Measurements from ENCODE around the gene GIT1. TPM values are rescaled to one million over a fixed set of nuclear protein-coding genes. Genes with fewer than 3 reads are reported as not detected.

GIT1 gene
- total RNA-seq, 6 experiments from 2014 or later = 24.1 to 29.7 (median 28.7) TPM

DNA sequence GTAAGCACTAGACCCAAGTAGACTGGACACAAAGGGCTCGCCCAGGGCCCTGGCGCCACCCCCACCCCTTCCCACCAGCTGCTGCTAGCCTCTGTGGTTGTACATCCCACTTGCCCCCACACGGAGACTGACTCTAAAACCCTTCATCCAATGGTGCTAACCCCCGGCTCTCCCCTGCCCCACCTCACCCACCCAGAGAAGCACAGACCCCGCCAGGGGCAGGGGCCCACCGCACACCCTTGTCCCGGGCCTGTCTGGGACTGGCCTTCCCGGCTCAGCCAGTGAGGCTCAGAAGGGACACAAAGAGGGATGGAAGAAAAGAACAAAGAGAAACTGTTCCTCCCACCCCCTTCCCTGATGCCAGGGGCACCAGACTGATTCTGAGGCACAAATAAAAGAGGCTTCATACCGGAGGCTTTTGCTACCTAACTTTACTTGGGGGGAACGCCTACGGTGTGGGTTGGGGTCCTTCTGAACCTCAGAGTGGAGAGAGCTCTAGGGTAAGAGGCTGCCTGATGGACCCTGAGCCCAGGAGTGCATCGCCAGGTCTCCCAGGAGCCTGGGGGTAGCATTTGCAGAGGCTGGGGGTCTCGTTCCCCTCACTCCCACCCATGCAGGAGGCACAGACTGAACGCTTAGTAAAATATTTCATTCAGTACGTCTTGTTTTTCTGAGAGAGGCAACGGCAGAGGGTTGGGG is 25.1 kb upstream of the GIT1 start:
- Mint-ChIP-seq H3K4me1 (ENCODE audit: low read depth) (peaks cover 32% of the 10 kb centered on the region), H3K36me3 (ENCODE audit: low read depth) (no peaks in the 10 kb centered on the region), H3K27me3 (ENCODE audit: insufficient read depth) (peaks cover 2% of the 10 kb centered on the region), H3K9me3 (no peaks in the 10 kb centered on the region), H3K27ac (no peak overlapping the region; the same call in 1 of the 2 replicates), H3K4me3 (peak overlapping the region; percentile 83)
- TF ChIP-seq, protein P1, sequence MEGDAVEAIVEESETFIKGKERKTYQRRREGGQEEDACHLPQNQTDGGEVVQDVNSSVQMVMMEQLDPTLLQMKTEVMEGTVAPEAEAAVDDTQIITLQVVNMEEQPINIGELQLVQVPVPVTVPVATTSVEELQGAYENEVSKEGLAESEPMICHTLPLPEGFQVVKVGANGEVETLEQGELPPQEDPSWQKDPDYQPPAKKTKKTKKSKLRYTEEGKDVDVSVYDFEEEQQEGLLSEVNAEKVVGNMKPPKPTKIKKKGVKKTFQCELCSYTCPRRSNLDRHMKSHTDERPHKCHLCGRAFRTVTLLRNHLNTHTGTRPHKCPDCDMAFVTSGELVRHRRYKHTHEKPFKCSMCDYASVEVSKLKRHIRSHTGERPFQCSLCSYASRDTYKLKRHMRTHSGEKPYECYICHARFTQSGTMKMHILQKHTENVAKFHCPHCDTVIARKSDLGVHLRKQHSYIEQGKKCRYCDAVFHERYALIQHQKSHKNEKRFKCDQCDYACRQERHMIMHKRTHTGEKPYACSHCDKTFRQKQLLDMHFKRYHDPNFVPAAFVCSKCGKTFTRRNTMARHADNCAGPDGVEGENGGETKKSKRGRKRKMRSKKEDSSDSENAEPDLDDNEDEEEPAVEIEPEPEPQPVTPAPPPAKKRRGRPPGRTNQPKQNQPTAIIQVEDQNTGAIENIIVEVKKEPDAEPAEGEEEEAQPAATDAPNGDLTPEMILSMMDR (IDR thresholded peaks at IDR 0.05) = no peak
- DNase-seq = no peak

DNA sequence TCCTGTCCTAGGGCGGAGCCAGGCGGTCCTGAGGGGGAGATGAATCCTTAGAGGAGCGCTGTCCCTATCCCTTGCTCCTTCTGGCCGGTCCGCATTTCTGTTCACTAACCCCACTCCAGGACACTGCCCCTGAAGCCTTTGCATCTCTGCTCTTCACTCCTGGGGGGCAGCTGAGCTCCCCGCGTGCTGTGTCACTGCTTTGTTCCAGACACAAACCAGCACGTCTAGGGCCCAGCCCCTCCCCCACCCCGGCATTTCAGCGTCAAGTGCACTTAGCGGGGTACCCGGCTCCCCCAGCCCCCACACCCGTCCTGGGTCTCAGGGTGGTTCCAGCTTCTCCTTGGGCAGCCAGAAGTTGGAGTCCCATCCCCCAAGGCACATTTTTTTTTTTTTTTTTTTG is 24.4 kb upstream of the GIT1 start:
- TF ChIP-seq, protein P1 (IDR thresholded peaks at IDR 0.05) = no peak
- Mint-ChIP-seq H3K4me3 (no peak overlapping the region; the same call in 1 of the 2 replicates), H3K27ac (no peak overlapping the region), H3K4me1 (ENCODE audit: low read depth) (peaks cover 26% of the 10 kb centered on the region), H3K36me3 (ENCODE audit: low read depth) (no peaks in the 10 kb centered on the region), H3K9me3 (no peaks in the 10 kb centered on the region), H3K27me3 (ENCODE audit: insufficient read depth) (peaks cover 2% of the 10 kb centered on the region)
- no peak for DNase-seq

DNA sequence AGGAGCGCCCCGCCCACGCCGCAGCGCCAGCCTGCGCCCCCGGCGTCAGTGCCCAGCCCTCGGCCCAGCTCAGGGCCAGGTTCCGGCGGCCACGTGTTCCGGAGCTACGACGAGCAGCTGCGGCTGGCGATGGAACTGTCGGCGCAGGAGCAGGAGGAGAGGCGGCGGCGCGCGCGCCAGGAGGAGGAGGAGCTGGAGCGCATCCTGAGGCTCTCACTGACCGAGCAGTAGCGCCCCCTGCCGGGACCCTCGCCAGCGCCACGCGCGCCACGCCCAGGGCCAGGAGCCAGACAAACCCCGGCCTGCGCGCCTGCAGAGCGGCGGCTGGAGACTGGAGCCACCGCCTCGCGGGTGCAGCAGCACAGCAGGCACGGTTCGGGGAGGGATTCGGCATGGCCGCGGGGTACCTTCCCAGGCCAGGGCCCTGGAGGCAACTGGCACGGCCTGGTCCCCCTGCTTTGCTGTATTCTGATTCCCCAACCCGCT is 23.9 kb upstream of the GIT1 start:
- Mint-ChIP-seq H3K9me3 (no peaks in the 10 kb centered on the region), H3K27me3 (ENCODE audit: insufficient read depth) (peaks cover 2% of the 10 kb centered on the region; the same call in 1 of the 2 replicates)

DNA sequence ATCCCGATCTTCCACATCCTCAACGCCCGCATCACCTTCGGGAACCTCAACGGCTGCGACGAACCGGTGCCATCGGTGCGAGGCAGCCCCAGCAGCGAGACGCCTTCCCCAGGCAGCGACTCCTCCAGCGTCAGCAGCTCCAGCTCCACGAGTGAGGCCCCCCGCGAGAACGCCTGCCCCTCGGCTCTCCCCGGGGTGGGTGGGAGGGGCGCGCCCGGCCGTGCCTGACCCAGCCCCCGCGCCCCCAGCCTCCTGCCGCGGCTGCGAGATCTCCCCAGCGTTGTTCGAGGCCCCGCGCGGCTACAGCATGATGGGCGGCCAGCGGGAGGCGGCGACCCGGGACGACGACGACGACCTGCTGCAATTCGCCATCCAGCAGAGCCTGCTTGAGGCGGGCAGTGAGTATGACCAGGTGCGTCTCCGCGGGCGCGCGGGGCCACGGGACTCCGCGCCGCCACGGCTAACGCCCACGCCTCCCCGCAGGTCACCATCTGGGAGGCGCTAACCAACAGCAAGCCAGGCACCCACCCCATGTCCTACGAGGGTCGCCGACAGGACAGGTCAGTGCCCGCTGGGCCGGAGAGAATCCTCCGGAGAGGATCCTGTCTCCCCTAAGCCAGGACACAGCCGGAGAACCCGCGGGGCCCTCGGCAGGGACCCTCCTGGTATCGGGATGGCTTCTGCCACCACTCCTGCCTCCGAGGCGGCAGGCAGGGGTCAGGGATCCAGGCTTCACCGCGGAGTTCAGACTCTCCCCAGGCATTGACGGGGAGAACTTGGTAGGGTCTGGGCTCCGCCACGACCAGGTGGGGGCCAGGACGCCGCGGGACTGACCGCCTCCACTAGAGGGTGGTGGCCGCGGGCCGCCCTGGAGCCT is 23.2 kb upstream of the GIT1 start:
- Mint-ChIP-seq H3K27me3 (ENCODE audit: insufficient read depth) (peaks cover 5% of the 10 kb centered on the region; the same call in 1 of the 2 replicates), H3K9me3 (no peaks in the 10 kb centered on the region), H3K27ac (no peak overlapping the region), H3K4me1 (ENCODE audit: low read depth) (peaks cover 25% of the 10 kb centered on the region), H3K4me3 (no peak overlapping the region), H3K36me3 (ENCODE audit: low read depth) (no peaks in the 10 kb centered on the region)
- TF ChIP-seq, protein P1 (IDR thresholded peaks at IDR 0.05) = no peak
- DNase-seq = no peak

More for the DNA sequence above, 23.9 kb upstream of the GIT1 start:
- Mint-ChIP-seq H3K4me1 (ENCODE audit: low read depth) (peaks cover 25% of the 10 kb centered on the region), H3K4me3 (no peak overlapping the region; the same call in 1 of the 2 replicates), H3K36me3 (ENCODE audit: low read depth) (no peaks in the 10 kb centered on the region), H3K27ac (no peak overlapping the region)
- DNase-seq = no peak
- TF ChIP-seq, protein P1 (IDR thresholded peaks at IDR 0.05) = peak; percentile 81

DNA sequence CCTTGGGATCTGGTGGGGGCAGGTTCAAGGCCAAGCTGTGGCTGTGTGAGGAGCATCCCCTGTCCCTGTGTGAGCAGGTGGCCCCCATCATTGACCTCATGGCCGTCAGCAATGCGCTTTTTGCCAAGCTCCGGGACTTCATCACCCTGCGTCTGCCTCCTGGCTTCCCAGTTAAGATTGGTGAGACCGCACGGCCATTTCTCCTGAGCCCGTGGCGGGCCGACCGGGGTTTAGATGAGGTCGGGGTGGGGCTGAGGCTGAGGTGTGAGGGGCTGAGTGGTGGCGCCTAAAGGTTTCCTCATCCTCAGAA is 22.6 kb upstream of the GIT1 start:
- peaks cover 19% of the 10 kb centered on the region for H3K4me1 Mint-ChIP-seq (ENCODE audit: low read depth)

More for the DNA sequence above, 22.6 kb upstream of the GIT1 start:
- TF ChIP-seq, protein P1 (IDR thresholded peaks at IDR 0.05) = no peak
- no peak for DNase-seq
- Mint-ChIP-seq H3K36me3 (ENCODE audit: low read depth) (no peaks in the 10 kb centered on the region), H3K27me3 (ENCODE audit: insufficient read depth) (peaks cover 6% of the 10 kb centered on the region; the same call in 1 of the 2 replicates), H3K4me3 (no peak overlapping the region), H3K9me3 (no peaks in the 10 kb centered on the region), H3K27ac (no peak overlapping the region)
